HS-5 (cell line): ENCODE results near the gene PCCA.
A peak's percentile ranks its signal among the peaks of the same experiment; 100 is the strongest.
"Not testable (repeated sequence)": the region's sequence is repeated elsewhere in the genome, so short reads cannot be mapped to it uniquely, and the experiment has no call there.

Source experiments
- DNase-seq: peaks from one replicate; pipeline ENCODE4 v3.0.0-alpha.2; 2012; ENCODE audit warnings: low read depth

Gene PCCA

GRCh38 chr13:100097821-100098220 lies 8.9 kb downstream of the PCCA start:
- no peak for DNase-seq

GRCh38 chr13:100098445-100099116 lies 9.7 kb downstream of the PCCA start:
- DNase-seq = no peak

GRCh38 chr13:100099117-100099445 lies 10.2 kb downstream of the PCCA start:
- DNase-seq = not testable (repeated sequence)

GRCh38 chr13:100100115-100100879 lies 11.4 kb downstream of the PCCA start:
- DNase-seq = peak; percentile 32

DNA sequence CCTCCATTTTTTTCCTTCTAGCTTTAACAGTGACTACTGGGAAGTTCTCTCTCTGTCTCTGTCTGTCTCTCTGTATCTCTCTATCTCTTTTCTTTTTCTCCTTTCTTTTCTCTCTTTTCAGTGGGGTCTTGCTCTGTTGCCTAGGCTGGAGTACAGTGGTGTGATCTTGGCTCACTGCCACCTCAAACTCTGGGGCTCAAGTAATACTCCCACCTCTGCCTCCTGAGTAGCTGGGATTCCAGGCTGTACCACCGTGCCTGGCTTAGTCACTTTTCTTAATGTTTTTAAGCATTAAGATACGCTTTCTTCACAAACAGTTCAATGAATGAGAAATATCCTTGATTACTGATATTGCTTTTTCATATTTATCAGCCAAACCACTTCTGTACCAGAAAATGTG lies 13.1 kb downstream of the PCCA start:
- no peak for DNase-seq

- no peak for DNase-seq
These were observed 17.1 kb downstream of the PCCA start for GRCh38 chr13:100106005-100106404.

DNA sequence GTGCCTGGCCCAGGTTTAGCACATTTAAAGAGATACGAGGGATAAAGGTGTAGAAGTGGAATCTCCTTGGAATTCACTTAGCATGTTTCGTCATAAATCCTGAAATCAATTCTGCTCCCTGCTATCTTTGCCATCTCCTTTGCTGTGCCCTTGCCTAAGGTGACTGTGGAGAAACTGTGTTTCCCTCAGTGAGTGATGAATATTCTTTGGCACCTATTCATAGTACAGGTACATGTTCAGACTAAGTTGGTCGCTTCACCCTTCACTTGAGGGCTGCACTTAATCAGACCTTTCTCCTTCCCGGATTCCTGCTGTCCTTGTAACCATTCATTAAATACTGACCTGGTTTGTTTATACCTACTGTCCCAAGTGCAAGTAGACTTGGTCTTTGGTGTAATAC lies 17.8 kb downstream of the PCCA start:
- DNase-seq = no peak

- DNase-seq = no peak
These were observed 20.1 kb downstream of the PCCA start for GRCh38 chr13:100108913-100109507.

DNA sequence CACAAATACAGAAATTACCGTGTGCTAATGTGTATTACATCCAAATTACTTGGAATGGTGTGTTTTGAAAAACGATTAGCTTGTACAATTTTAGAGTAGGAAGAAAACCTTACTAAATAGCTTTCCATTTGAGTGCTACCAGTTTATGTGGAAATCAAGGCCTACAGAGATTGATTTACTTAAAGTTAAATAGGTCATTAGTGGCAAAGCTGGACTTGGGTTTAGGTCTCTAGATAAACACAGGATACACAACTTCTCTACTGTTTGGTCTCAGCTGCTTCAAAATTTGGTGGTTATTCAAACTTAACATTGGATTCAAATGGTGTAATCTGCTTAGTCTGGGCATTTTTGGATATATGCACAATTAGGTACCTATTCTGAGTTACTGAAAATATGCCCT lies 21.4 kb downstream of the PCCA start:
- no peak for DNase-seq

- no peak for DNase-seq
These were observed 23.4 kb downstream of the PCCA start for GRCh38 chr13:100112186-100112838.

GRCh38 chr13:100115693-100116254 lies 26.9 kb downstream of the PCCA start:
- DNase-seq = no peak

GRCh38 chr13:100124265-100124664 lies 35.4 kb downstream of the PCCA start:
- no peak for DNase-seq

DNA sequence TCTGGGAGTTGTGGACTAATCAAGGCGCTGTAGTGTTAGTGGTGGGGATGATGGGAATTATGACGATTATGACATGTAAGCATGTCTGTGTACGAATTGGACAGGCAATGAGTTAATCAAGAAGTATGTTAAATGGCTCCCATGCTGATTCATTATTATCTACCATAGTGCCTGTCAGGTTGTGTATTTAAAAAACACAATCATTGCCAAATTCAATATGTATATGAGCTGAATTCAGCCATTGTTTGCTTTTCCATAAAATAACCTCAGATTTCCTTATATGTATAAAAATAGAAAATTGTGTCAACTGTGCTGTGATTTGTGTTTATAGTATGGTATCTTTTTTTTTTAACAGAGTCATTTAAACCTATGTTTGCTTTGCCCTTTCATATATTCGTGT lies 37.1 kb downstream of the PCCA start:
- no peak for DNase-seq

DNA sequence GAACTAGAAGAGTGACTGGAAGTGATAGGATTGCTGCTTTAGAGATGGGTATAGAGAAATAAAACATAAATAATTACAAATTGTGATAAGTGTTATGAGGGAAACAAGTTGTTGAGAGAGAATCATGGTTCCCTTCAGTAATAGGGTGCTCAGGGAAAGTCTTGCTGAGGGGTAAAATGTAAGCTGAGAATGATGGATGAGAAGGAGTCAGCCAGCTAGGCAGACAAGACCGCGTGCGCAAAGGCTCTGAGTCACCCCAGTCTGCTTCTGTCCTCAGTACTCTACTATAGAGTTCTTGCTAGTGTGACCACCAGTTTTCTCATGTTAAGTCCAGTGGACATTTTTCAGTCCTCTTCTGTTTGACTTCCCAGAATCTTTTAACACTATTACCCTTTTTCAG lies 39.5 kb downstream of the PCCA start:
- no peak for DNase-seq

DNA sequence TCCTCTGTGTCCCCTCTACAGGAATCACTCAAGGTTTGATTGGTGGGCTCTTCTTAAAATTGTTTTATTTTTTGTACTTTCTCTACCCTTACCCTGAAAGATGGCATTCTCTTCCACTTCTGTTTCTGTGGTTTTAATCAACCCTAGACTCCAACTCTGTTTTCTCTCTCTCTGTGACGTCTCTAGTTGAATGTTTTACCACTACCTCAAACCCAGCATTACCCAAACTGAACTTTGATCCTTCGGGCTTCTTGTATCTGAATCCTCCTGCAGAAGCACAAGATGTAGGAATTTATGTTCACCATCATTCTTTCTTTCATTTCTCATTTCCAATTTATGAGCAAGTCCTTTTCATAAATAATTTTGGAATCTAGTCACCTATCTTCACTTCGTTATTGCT lies 39.9 kb downstream of the PCCA start:
- DNase-seq = no peak

DNA sequence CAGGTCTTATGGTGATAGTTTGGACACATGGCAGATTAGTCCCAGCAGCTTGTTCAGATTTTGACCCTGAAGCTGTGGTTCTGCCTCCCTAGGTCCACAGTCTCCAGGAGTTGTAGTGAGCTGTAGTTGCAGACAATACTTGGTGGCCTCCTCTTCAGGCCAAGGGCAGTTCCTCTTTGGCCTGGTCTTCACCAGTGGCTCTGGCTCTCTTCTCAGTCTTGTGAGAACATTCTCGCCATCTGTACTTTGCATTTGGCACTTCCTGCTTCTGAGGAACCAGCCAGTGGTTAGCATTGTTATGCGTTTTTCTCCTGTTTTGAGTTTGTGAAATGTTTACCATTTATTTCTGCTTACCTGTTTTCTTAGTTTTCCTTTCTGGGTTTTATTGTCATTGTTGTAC lies 40.7 kb downstream of the PCCA start:
- DNase-seq = no peak

GRCh38 chr13:100130092-100130491 lies 41.2 kb downstream of the PCCA start:
- DNase-seq = no peak

DNA sequence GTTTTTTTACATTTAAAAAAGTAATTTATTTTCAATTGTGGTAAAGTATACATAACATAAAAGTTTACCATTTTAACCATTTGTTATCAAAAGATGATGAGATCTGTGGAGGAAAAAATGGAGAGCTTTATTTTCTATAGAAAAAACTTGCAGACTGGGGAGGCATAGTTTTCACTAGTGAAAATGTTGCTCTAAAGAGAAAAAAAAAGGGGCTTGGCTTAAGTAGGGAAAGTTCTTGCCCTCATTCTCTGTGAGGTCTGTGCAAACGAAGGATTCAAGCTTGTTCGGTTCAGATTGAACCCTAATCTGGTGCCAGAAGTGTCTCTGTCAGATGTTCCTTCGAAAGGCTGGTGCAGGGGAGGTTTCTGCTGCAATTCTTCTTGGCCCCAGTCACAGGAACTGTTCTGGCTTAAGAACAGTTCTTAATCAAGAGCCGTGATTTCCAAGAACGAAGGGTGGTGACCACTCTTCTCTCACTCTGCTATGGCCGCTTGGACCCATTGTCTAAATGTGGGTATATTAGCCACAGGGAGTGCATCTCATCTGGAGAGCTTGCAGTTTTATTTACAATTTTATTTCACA lies 42.1 kb downstream of the PCCA start:
- DNase-seq = no peak

- DNase-seq = peak; percentile 55
These were observed 43.1 kb downstream of the PCCA start for GRCh38 chr13:100131863-100132574.

GRCh38 chr13:100138859-100139491 lies 50.1 kb downstream of the PCCA start:
- no peak for DNase-seq

DNA sequence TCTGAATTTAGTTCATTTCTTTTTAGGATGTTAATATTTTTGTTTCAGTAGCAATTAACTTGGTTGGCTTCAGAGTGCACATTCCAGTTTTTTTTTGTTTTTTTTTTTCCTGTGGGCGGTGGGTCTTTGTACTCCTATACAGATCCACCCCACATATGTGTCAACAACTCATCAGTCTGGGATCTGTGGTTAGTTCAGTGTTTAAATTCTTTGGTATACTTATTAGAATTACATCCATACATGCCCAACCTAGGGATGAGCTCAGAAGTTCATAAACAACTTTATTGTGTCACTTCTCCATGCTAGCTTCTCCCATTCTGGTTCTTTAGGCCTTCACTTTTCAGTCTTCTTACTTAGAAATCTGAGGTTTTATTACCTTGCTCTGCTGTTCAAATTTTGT lies 50.9 kb downstream of the PCCA start:
- DNase-seq = no peak
